HepG2 (cell line): Measurements from ENCODE around the gene C2orf49. TPM values are rescaled to one million over a fixed set of nuclear protein-coding genes. Genes with fewer than 3 reads are reported as not detected.
A peak's percentile ranks its signal among the peaks of the same experiment; 100 is the strongest.

Experiments used
- ATAC-seq: fragments of 200-7000 bp; cut with Tn5 transposase; 3 replicates; pipeline ENCODE4 v1.9.1; 2020; ENCODE audit warnings: mild to moderate bottlenecking, moderate library complexity
- BruUV-seq: library from RNA; stranded (reverse); fragments of 400-500 nt; replicated peaks from 2 replicates; lab custom pipeline; 2021; lab: Mats Ljungman, UMichigan
- CTCF ChIA-PET: fragments of 300-600 bp; formaldehyde crosslinking; extraction: SDS; loops from one replicate; lab custom pipeline; 2021; ENCODE audit warnings: low total read pairs, inconsistent platforms, low intra/inter-chr PET ratio; lab: Yijun Ruan, JAX
- POLR2A ChIA-PET: fragments of 350-600 bp; sonication (Branson Sonifier 250); formaldehyde crosslinking; loops from one replicate; lab custom pipeline; 2020; ENCODE audit warnings: antibody characterized with exemption, inconsistent platforms; lab: Yijun Ruan, JAX
- DNase-seq: peaks from one replicate; pipeline ENCODE4 v3.0.0-alpha.2; 2015; ENCODE audit warnings: low spot score
- FAIRE-seq: peaks from 3 replicates; lab custom pipeline; 2011; peaks lifted over from hg19 to GRCh38; lab: Jason Lieb, UNC
- H2AFZ ChIP-seq: one replicate; pipeline ENCODE4 v1.6.1; 2011; ENCODE audit warnings: low read length, inconsistent platforms
- H3K27ac ChIP-seq: fragments of 300-600 bp; 3 replicates; pipeline ENCODE4 v1.8.0; 2011; ENCODE audit warnings: mixed run types, mild to moderate bottlenecking, mixed read lengths, low read length, inconsistent platforms; ENCODE audit not compliant: insufficient read depth; ENCODE audit errors: extremely low read length
- H3K27me3 ChIP-seq, 2 experiments: fragments of 200-600 bp in 1 of 2; 2 replicates in 1 of 2; 3 replicates in 1 of 2; pipeline versions ENCODE4 v1.6.0 to v1.8.0; 2011; ENCODE audit warnings: low read length in 2 of 2, mild to moderate bottlenecking in 2 of 2, moderate library complexity in 2 of 2, inconsistent platforms in 1 of 2; ENCODE audit not compliant: insufficient read depth in 2 of 2, control insufficient read depth in 1 of 2
- H3K36me3 ChIP-seq, 2 experiments: fragments of 200-600 bp in 1 of 2; replicated peaks in 1 of 2; 2 replicates in 1 of 2; 3 replicates in 1 of 2; pipeline versions ENCODE4 v1.5.1 to v1.8.0; 2011; ENCODE audit warnings: low read length in 2 of 2, inconsistent platforms in 1 of 2; ENCODE audit not compliant: insufficient read depth in 2 of 2, control insufficient read depth in 1 of 2
- H3K4me1 ChIP-seq: 2 replicates; pipeline ENCODE4 v1.5.1; 2012; ENCODE audit warnings: low read length, inconsistent platforms; ENCODE audit not compliant: insufficient read depth
- H3K4me2 ChIP-seq: 2 replicates; pipeline ENCODE4 v1.6.0; 2011; ENCODE audit warnings: low read depth, low read length, inconsistent platforms
- H3K4me3 ChIP-seq, 3 experiments: fragments of 200-600 bp in 1 of 3; sonication (generic), shearing (Covaris generic) in 1 of 3; replicated peaks in 1 of 3; 2 replicates each; pipeline ENCODE4 v1.5.1; 2011 to 2016; ENCODE audit warnings: low read length in 3 of 3, inconsistent platforms in 2 of 3, low read depth in 2 of 3, mild to moderate bottlenecking in 2 of 3, control low read depth in 1 of 3, mixed read lengths in 1 of 3; ENCODE audit not compliant: insufficient read depth in 1 of 3
- H3K79me2 ChIP-seq: one replicate; pipeline ENCODE4 v1.6.1; 2011; ENCODE audit warnings: low read length, inconsistent platforms; ENCODE audit not compliant: insufficient read depth
- H3K9ac ChIP-seq: 2 replicates; pipeline ENCODE4 v1.6.0; 2011; ENCODE audit warnings: mild to moderate bottlenecking, low read depth, low read length, inconsistent platforms; ENCODE audit not compliant: insufficient read depth
- H3K9me3 ChIP-seq: 2 replicates; pipeline ENCODE4 v1.5.1; 2012; ENCODE audit warnings: mild to moderate bottlenecking, low read length
- H4K20me1 ChIP-seq: 2 replicates; pipeline ENCODE4 v1.6.0; 2011; ENCODE audit warnings: inconsistent platforms, mild to moderate bottlenecking, low read length, moderate library complexity; ENCODE audit not compliant: insufficient read depth
- ASH2L ChIP-seq: fragments of 300-600, 200-600 bp; sonication (generic); IDR thresholded peaks from 2 replicates; pipeline ENCODE4 v1.7.0; 2017; ENCODE audit warnings: low read depth, mild to moderate bottlenecking, moderate library complexity, mixed read lengths, low read length; ENCODE audit not compliant: insufficient read length
- ATF1 ChIP-seq: IDR thresholded peaks from 2 replicates; pipeline ENCODE4 v1.6.1; 2016; ENCODE audit warnings: mild to moderate bottlenecking, control low read depth
- EHMT2 ChIP-seq: fragments of 200-600 bp; sonication (generic); IDR thresholded peaks from 2 replicates; pipeline ENCODE4 v1.7.0; 2017; ENCODE audit warnings: antibody characterized with exemption, low read depth, low read length, borderline replicate concordance
- HMG20A ChIP-seq: IDR thresholded peaks from 2 replicates; pipeline ENCODE4 v1.6.1; 2016; ENCODE audit warnings: borderline replicate concordance
- HNF4A ChIP-seq: sonication (generic); formaldehyde crosslinking; IDR thresholded peaks from 2 replicates; pipeline ENCODE4 v1.4.0; 2020; ENCODE audit warnings: missing genetic modification reagents
- NFIB ChIP-seq: sonication (generic); formaldehyde crosslinking; IDR thresholded peaks from 2 replicates; pipeline ENCODE4 v1.9.0; 2021; ENCODE audit warnings: missing genetic modification reagents, mild to moderate bottlenecking, borderline replicate concordance
- POGZ ChIP-seq: sonication (generic); formaldehyde crosslinking; IDR thresholded peaks from 2 replicates; pipeline ENCODE4 v1.4.0; 2020; ENCODE audit warnings: mild to moderate bottlenecking, missing genetic modification reagents
- RBFOX2 ChIP-seq: fragments of 200-400 bp; formaldehyde crosslinking; IDR thresholded peaks from 2 replicates; pipeline ENCODE4 v1.6.1; 2017; ENCODE audit warnings: low read depth, mild to moderate bottlenecking, low read length
- REL ChIP-seq: sonication (generic); formaldehyde crosslinking; conservative IDR thresholded peaks from 2 replicates; pipeline ENCODE4 v1.8.0; 2022; ENCODE audit warnings: mild to moderate bottlenecking, missing genetic modification reagents, moderate library complexity
- RXRB ChIP-seq: IDR thresholded peaks from 2 replicates; pipeline ENCODE4 v1.6.1; 2016; ENCODE audit warnings: borderline replicate concordance, missing genetic modification reagents, missing compliant biosample characterization
- SOX13 ChIP-seq, 3 experiments: fragments of 450-650 bp in 1 of 3; sonication (generic) in 1 of 3; formaldehyde crosslinking in 1 of 3; IDR thresholded peaks in 2 of 3; conservative IDR thresholded peaks in 1 of 3; 2 replicates each; pipeline versions ENCODE4 v1.5.0 to v1.6.1; 2016 to 2020; ENCODE audit warnings: antibody characterized with exemption in 1 of 3, mild to moderate bottlenecking in 1 of 3, missing compliant biosample characterization in 1 of 3, missing genetic modification reagents in 1 of 3, moderate library complexity in 1 of 3
- ZNF12 ChIP-seq: sonication (generic); formaldehyde crosslinking; IDR thresholded peaks from 2 replicates; pipeline ENCODE4 v1.5.0; 2020; ENCODE audit warnings: missing genetic modification reagents
- ZNF317 ChIP-seq: sonication (generic); formaldehyde crosslinking; IDR thresholded peaks from 2 replicates; pipeline ENCODE4 v1.5.0; 2020; ENCODE audit warnings: mild to moderate bottlenecking, missing genetic modification reagents
- ZNF33A ChIP-seq: sonication (generic); formaldehyde crosslinking; IDR thresholded peaks from 2 replicates; pipeline ENCODE4 v1.5.1; 2020; ENCODE audit warnings: missing genetic modification reagents, mild to moderate bottlenecking, moderate library complexity, borderline replicate concordance
- ZNF644 ChIP-seq: IDR thresholded peaks from 2 replicates; pipeline ENCODE4 v1.6.1; 2016; ENCODE audit warnings: low read depth
- ZNF792 ChIP-seq: IDR thresholded peaks from 2 replicates; pipeline ENCODE4 v1.6.1; 2016
- WGBS: methylation state at CpG from one replicate; pipeline ENCODE4 v1.1.6; 2017; ENCODE audit warnings: low lambda C conversion rate; 5-methylcytosine and 5-hydroxymethylcytosine counted together
- in situ Hi-C: cut with HindIII; loops from 2 replicates; pipeline ENCODE4 v1.10.0; 2017; ENCODE audit warnings: low pct_unique_long_range_greater_than_20kb; ENCODE audit not compliant: extremely low pct_ligation_motif_present
- intact Hi-C: fragments of 100-400 bp; cut with micrococcal nuclease; formaldehyde crosslinking; loops from one replicate; pipeline ENCODE4 v1.10.0; 2022; ENCODE audit not compliant: unreplicated experiment
- polyA plus RNA-seq, 8 experiments: library from polyadenylated mRNA; depleted of rRNA in 3 of 8; stranded (reverse) in 7 of 8; unstranded in 1 of 8; fragments of >200 nt; fragmentation: Illumina TruSeq in 4 of 8; extraction: Trizol in 4 of 8; gene quantifications; 2 replicates each; pipeline versions ENCODE4 v1.2.1 to v1.2.3, GENCODE V29; 2011 to 2016; ENCODE audit warnings: low read depth in 4 of 8, missing spikeins in 1 of 8, mixed read lengths in 1 of 8; ENCODE audit not compliant: insufficient read depth in 1 of 8
- total RNA-seq, 5 experiments: library from RNA; depleted of rRNA; stranded (reverse); fragments of >200 nt; fragmentation: Illumina TruSeq; extraction: Trizol; gene quantifications; 2 replicates each; pipeline ENCODE4 v1.2.3, GENCODE V29; 2016; ENCODE audit warnings: low read depth in 1 of 5
- TF ChIP-seq, protein P1 (sequence below): sonication (generic); formaldehyde crosslinking; IDR thresholded peaks from 2 replicates; pipeline ENCODE4 v1.4.0; 2020; ENCODE audit warnings: missing genetic modification reagents
- TF ChIP-seq, protein P2 (sequence below): IDR thresholded peaks from 2 replicates; pipeline ENCODE4 v1.6.1; 2016; ENCODE audit warnings: mild to moderate bottlenecking
- TF ChIP-seq, protein P3 (sequence below): sonication (generic); formaldehyde crosslinking; IDR thresholded peaks from 2 replicates; pipeline ENCODE4 v1.5.0; 2020; ENCODE audit warnings: missing genetic modification reagents

The C2orf49 gene
- total and polyA plus RNA-seq, 2 of the 13 experiments (the other 11 are each of a cell fraction or from before 2014, with no cell fraction given), result 24.7 to 28.8 TPM

DNA sequence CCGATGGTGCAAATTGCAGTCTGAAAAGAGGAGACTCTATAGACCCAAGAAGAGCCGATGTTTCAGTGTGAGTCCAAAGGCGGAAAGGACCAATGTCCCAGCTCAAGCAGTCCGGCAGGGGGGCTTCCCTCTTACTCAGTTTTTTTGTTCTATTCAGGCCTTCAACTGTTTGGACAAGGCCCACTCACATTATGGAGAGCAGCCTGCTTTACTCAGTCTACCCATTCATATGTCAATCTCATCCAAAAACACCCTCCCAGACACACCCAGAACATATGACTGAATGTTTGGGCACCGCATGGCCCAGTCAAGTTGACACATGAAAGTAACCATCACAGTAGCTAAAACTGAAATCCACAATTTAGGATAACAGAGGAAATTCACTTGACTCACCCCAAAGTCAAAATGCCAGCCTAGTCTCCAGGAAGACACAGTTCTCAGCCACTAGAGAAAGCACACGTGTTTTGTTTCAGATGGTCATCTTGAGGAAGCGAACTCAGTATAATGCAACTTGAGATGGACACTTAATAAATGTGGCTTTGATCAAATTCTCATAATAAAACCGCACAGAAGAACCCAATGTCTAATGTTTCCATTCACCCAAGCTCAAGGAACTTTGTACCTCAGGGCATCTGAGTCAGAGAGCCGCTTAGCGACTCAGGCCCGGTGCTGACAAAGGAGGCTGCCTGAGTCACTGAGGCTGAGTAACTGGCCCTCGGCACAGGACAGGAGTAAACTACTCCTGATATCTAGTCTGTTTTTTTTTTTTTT lies 59.1 kb downstream of the C2orf49 start:
- intact Hi-C loops, result no loop called here
- 58% methylated on average over 12 of the region's 12 CpGs for WGBS
- CTCF ChIA-PET, result no interaction called here
- in situ Hi-C loops, result no loop called here
- Histone ChIP-seq H3K27me3 (peaks cover 0 to 6% of the 10 kb centered on the region in 2 experiments; a peak in 2 of 5 replicates), H3K4me1 (peaks cover 64% of the 10 kb centered on the region), H3K4me3 (peak overlapping the region in 1 of 3 experiments; percentile 9; a peak in 2 of 6 replicates), H2AFZ (no peak overlapping the region), H3K27ac (peak overlapping the region; percentile 58), H4K20me1 (no peaks in the 10 kb centered on the region), H3K36me3 (peaks cover 0 to 3% of the 10 kb centered on the region in 2 experiments; a peak in 2 of 5 replicates), H3K4me2 (peak overlapping the region; percentile 78), H3K9ac (no peak overlapping the region), H3K79me2 (peaks cover 26% of the 10 kb centered on the region), H3K9me3 (no peaks in the 10 kb centered on the region)
- FAIRE-seq, result peak; percentile 21
- POLR2A ChIA-PET, result interaction anchor here (0.9 to 1.2 kb wide), 2 partner anchors 10 to 13 kb away, joined by 3 to 4 read pairs; no protein-coding TSS in a partner anchor
- BruUV-seq, result no TSS peak
- ATAC-seq, result peak; percentile 48
- peak; percentile 85 for DNase-seq
- TF ChIP-seq SOX13 (IDR thresholded peaks at IDR 0.05) (no peak), SOX13 (CRISPR knock-in tag; conservative IDR thresholded peaks at IDR 0.05 in 1 of 2, IDR thresholded peaks at IDR 0.05 in 1 of 2) (0 out of 4 replicates have a peak, but pooled peaks of 1 of the 2 experiments have one; percentile 14), HMG20A (CRISPR knock-in tag) (peak; percentile 60; the same call in 1 of the 2 replicates), EHMT2 (peak; percentile 78; the same call in 1 of the 2 replicates), ZNF33A (no peak), ZNF12 (CRISPR knock-in tag) (peak; percentile 33; the same call in 1 of the 2 replicates), RXRB (peak; percentile 25; the same call in 1 of the 2 replicates), ZNF317 (CRISPR knock-in tag) (no peak), REL (CRISPR knock-in tag) (no peak), POGZ (0 out of 2 replicates have a peak, but pooled peaks have one; percentile 28), NFIB (no peak), ZNF792 (CRISPR knock-in tag) (0 out of 2 replicates have a peak, but pooled peaks have one; percentile 36), ZNF644 (peak; percentile 66; the same call in 1 of the 2 replicates), RBFOX2 (0 out of 2 replicates have a peak, but pooled peaks have one; percentile 32), HNF4A (CRISPR knock-in tag) (0 out of 2 replicates have a peak, but pooled peaks have one; percentile 30), ASH2L (peak; percentile 59), ATF1 (CRISPR knock-in tag) (peak; percentile 23; the same call in 1 of the 2 replicates)
- TF ChIP-seq, protein P1, sequence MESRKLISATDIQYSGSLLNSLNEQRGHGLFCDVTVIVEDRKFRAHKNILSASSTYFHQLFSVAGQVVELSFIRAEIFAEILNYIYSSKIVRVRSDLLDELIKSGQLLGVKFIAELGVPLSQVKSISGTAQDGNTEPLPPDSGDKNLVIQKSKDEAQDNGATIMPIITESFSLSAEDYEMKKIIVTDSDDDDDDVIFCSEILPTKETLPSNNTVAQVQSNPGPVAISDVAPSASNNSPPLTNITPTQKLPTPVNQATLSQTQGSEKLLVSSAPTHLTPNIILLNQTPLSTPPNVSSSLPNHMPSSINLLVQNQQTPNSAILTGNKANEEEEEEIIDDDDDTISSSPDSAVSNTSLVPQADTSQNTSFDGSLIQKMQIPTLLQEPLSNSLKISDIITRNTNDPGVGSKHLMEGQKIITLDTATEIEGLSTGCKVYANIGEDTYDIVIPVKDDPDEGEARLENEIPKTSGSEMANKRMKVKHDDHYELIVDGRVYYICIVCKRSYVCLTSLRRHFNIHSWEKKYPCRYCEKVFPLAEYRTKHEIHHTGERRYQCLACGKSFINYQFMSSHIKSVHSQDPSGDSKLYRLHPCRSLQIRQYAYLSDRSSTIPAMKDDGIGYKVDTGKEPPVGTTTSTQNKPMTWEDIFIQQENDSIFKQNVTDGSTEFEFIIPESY, result peak; percentile 93
- TF ChIP-seq, protein P2, sequence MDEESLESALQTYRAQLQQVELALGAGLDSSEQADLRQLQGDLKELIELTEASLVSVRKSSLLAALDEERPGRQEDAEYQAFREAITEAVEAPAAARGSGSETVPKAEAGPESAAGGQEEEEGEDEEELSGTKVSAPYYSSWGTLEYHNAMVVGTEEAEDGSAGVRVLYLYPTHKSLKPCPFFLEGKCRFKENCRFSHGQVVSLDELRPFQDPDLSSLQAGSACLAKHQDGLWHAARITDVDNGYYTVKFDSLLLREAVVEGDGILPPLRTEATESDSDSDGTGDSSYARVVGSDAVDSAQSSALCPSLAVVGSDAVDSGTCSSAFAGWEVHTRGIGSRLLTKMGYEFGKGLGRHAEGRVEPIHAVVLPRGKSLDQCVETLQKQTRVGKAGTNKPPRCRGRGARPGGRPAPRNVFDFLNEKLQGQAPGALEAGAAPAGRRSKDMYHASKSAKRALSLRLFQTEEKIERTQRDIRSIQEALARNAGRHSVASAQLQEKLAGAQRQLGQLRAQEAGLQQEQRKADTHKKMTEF (CRISPR knock-in tag), result peak; percentile 26; the same call in 1 of the 2 replicates
- TF ChIP-seq, protein P3, sequence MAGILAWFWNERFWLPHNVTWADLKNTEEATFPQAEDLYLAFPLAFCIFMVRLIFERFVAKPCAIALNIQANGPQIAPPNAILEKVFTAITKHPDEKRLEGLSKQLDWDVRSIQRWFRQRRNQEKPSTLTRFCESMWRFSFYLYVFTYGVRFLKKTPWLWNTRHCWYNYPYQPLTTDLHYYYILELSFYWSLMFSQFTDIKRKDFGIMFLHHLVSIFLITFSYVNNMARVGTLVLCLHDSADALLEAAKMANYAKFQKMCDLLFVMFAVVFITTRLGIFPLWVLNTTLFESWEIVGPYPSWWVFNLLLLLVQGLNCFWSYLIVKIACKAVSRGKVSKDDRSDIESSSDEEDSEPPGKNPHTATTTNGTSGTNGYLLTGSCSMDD, result no peak
